ENCODE results near the gene ZIM2. TPM values are rescaled to one million over a fixed set of nuclear protein-coding genes. Genes with fewer than 3 reads are reported as not detected.

ZIM2 gene
- total RNA-seq, 1 experiment from 2014 or later = not detected

DNA sequence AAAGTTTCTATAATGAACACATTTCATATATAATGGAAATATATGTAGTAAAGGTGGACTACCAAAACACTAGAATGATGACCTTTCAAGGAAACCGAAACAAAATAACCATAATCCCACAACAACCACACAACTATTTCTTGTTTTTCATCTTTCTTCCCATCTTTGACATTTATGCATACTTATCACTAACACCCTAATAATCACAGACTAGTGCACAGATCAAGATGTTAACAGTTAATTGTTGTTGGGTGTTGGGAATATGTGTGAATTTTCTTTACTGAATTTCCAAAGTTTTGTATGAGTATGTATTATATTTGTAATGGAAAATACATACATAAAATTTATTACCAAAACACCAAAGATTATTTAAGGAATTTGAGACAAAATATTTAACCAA lies 30.3 kb downstream of the ZIM2 start:
- POLR2A ChIA-PET = no interaction called here
- H3K9me3 Mint-ChIP-seq (ENCODE audit: unreplicated experiment) = peaks cover 32% of the 10 kb centered on the region
- intact Hi-C loops (cut with micrococcal nuclease) = no loop called here

DNA sequence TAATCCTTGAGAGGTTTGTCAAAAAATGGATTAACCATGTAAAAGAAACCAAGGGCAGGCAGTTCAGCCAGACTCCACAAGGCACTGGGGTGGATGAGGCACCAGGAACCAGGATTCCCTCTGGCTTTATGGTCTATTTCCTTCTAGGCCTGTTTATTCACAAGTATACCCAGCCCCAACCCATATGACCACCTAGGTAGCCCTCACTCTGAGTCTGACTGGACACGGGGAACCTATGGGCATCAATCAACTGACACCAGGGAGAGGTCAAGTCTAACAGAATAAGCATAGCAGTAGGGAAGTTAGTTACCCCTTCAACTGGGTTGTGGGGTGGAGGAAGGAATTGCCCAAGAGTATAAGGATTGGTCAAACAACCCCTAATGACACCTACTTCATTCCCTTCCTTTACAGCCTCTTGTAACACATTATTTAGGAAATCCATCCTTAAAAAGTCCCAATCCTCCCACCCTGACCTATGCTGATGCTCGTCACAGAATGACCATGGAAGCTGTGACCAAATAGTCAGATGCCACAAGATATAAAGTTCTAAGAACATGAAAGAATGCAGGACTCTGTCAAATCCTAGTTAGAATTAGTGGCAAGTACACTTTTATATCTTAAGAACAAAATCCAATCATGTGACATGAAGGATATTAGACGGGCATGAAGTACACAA lies 31.7 kb downstream of the ZIM2 start:
- Mint-ChIP-seq H3K27me3 (ENCODE audit: insufficient read depth, unreplicated experiment) (no peaks in the 10 kb centered on the region), H3K4me3 (ENCODE audit: unreplicated experiment) (no peak overlapping the region), H3K27ac (ENCODE audit: low read depth, unreplicated experiment) (no peak overlapping the region), H3K9me3 (ENCODE audit: unreplicated experiment) (peaks cover 28% of the 10 kb centered on the region), H3K4me1 (ENCODE audit: insufficient read depth, unreplicated experiment) (no peaks in the 10 kb centered on the region), H3K36me3 (ENCODE audit: insufficient read depth, unreplicated experiment) (no peaks in the 10 kb centered on the region)
- TF ChIP-seq, protein P1, sequence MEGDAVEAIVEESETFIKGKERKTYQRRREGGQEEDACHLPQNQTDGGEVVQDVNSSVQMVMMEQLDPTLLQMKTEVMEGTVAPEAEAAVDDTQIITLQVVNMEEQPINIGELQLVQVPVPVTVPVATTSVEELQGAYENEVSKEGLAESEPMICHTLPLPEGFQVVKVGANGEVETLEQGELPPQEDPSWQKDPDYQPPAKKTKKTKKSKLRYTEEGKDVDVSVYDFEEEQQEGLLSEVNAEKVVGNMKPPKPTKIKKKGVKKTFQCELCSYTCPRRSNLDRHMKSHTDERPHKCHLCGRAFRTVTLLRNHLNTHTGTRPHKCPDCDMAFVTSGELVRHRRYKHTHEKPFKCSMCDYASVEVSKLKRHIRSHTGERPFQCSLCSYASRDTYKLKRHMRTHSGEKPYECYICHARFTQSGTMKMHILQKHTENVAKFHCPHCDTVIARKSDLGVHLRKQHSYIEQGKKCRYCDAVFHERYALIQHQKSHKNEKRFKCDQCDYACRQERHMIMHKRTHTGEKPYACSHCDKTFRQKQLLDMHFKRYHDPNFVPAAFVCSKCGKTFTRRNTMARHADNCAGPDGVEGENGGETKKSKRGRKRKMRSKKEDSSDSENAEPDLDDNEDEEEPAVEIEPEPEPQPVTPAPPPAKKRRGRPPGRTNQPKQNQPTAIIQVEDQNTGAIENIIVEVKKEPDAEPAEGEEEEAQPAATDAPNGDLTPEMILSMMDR (IDR thresholded peaks at IDR 0.05; ENCODE audit: unreplicated experiment) = no peak
- ChIA-PET POLR2A (no interaction called here), CTCF (no interaction called here)
- DNase-seq (ENCODE audit: unreplicated experiment) = no peak
- intact Hi-C loops (cut with micrococcal nuclease) = no loop called here
- BruUV-seq (replicated peaks) = no TSS peak

More for the DNA sequence above, 30.3 kb downstream of the ZIM2 start:
- BruUV-seq (replicated peaks) = no TSS peak
- Mint-ChIP-seq H3K27ac (ENCODE audit: low read depth, unreplicated experiment) (no peak overlapping the region), H3K4me1 (ENCODE audit: insufficient read depth, unreplicated experiment) (no peaks in the 10 kb centered on the region), H3K4me3 (ENCODE audit: unreplicated experiment) (no peak overlapping the region), H3K36me3 (ENCODE audit: insufficient read depth, unreplicated experiment) (no peaks in the 10 kb centered on the region), H3K27me3 (ENCODE audit: insufficient read depth, unreplicated experiment) (no peaks in the 10 kb centered on the region)
- TF ChIP-seq, protein P1 (IDR thresholded peaks at IDR 0.05; ENCODE audit: unreplicated experiment) = no peak
- CTCF ChIA-PET = no interaction called here
- DNase-seq (ENCODE audit: unreplicated experiment) = no peak

DNA sequence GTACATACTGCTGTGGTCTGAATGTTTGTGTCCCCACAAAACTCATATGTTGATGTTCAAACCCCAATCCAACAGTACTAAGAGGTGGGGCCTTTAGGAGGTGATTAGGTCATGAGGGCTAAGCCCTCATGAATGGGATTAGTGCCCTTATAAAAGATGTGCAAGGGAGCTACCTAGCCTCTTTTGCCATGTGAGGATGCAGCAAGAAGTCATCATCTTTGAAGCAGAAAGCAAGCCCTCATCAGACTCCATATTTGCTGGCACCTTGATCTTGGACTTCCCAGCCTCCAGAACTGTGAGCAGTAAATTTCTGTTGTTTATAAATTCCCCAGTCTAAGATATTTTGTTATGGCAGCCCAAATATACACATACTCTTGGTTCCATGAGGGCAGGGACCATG lies 33.9 kb downstream of the ZIM2 start:
- H3K36me3 Mint-ChIP-seq (ENCODE audit: insufficient read depth, unreplicated experiment) = no peaks in the 10 kb centered on the region
- no peak overlapping the region for H3K4me3 Mint-ChIP-seq (ENCODE audit: unreplicated experiment)
- no peaks in the 10 kb centered on the region for H3K4me1 Mint-ChIP-seq (ENCODE audit: insufficient read depth, unreplicated experiment)
- DNase-seq (ENCODE audit: unreplicated experiment) = no peak
- intact Hi-C loops (cut with micrococcal nuclease) = no loop called here
- peaks cover 18% of the 10 kb centered on the region for H3K9me3 Mint-ChIP-seq (ENCODE audit: unreplicated experiment)
- TF ChIP-seq, protein P1 (IDR thresholded peaks at IDR 0.05; ENCODE audit: unreplicated experiment) = no peak
- CTCF ChIA-PET = no interaction called here
- POLR2A ChIA-PET = no interaction called here
- H3K27me3 Mint-ChIP-seq (ENCODE audit: insufficient read depth, unreplicated experiment) = no peaks in the 10 kb centered on the region
- no TSS peak for BruUV-seq (replicated peaks)
- H3K27ac Mint-ChIP-seq (ENCODE audit: low read depth, unreplicated experiment) = no peak overlapping the region

DNA sequence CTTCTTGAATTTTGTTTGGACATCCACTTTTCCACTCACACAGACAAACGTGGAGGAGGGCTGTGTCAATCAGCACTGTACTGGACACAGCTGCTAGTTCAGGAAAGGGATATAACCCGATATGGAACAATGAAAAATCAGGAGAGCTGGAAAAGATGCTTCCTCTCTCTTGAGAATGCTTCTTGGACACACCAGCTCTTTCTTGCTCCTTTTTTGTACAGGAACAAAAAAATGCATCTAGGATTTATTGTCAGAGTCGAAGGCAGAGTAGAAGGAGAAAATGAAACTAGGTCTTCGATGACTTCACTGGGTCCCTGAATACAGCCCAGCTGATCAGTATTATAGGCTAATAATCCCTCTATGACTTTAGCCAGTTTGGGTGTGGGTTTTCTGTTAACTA lies 62.2 kb downstream of the ZIM2 start:
- ChIA-PET POLR2A (no interaction called here), CTCF (no interaction called here)
- DNase-seq (ENCODE audit: unreplicated experiment) = no peak
- Mint-ChIP-seq H3K9me3 (ENCODE audit: unreplicated experiment) (peaks cover 54% of the 10 kb centered on the region), H3K4me1 (ENCODE audit: insufficient read depth, unreplicated experiment) (no peaks in the 10 kb centered on the region), H3K4me3 (ENCODE audit: unreplicated experiment) (no peak overlapping the region), H3K27me3 (ENCODE audit: insufficient read depth, unreplicated experiment) (no peaks in the 10 kb centered on the region), H3K27ac (ENCODE audit: low read depth, unreplicated experiment) (no peak overlapping the region), H3K36me3 (ENCODE audit: insufficient read depth, unreplicated experiment) (no peaks in the 10 kb centered on the region)
- BruUV-seq (replicated peaks) = no TSS peak
- TF ChIP-seq, protein P1 (IDR thresholded peaks at IDR 0.05; ENCODE audit: unreplicated experiment) = no peak
- intact Hi-C loops (cut with micrococcal nuclease) = no loop called here
